Prostate gland (tissue), 2 donors: ENCODE results near the gene STAT5B.

Experiments
- CTCF ChIP-seq, 4 experiments: fragments of 200-600 bp in 2 of 4; fragments of 450-650 bp in 2 of 4; sonication (generic) in 2 of 4; IDR thresholded peaks; 1 replicate in 3 of 4; 2 replicates in 1 of 4; pipeline ENCODE4 v1.5.1; 2016 to 2019; ENCODE audit warnings: antibody characterized with exemption in 4 of 4, mild to moderate bottlenecking in 2 of 4, moderate library complexity in 2 of 4
- POLR2A ChIP-seq: fragments of 450-650 bp; IDR thresholded peaks from one replicate; pipeline ENCODE4 v1.6.1; 2016; ENCODE audit warnings: antibody characterized with exemption, mild to moderate bottlenecking
- POLR2AphosphoS5 ChIP-seq: sonication (generic); formaldehyde crosslinking; IDR thresholded peaks from one replicate; pipeline ENCODE4 v1.6.1; 2017; ENCODE audit warnings: antibody characterized with exemption

- no peak for TF ChIP-seq CTCF (IDR thresholded peaks at IDR 0.05)
- TF ChIP-seq POLR2AphosphoS5 = no peak
- no peak for TF ChIP-seq POLR2A
Observed at GRCh38 chr17:42304187-42305030, 28.2 kb upstream of the STAT5B start.
